SKM-1 treated with dmso at 0.1 percent for 144 hours (cell line): ENCODE measurements around the gene OR2W1.

Source experiments
- DNase-seq: peaks from one replicate; lab custom pipeline; 2025; ENCODE audit not compliant: unreplicated experiment; lab: John Stamatoyannopoulos, UW

The OR2W1 gene

DNA sequence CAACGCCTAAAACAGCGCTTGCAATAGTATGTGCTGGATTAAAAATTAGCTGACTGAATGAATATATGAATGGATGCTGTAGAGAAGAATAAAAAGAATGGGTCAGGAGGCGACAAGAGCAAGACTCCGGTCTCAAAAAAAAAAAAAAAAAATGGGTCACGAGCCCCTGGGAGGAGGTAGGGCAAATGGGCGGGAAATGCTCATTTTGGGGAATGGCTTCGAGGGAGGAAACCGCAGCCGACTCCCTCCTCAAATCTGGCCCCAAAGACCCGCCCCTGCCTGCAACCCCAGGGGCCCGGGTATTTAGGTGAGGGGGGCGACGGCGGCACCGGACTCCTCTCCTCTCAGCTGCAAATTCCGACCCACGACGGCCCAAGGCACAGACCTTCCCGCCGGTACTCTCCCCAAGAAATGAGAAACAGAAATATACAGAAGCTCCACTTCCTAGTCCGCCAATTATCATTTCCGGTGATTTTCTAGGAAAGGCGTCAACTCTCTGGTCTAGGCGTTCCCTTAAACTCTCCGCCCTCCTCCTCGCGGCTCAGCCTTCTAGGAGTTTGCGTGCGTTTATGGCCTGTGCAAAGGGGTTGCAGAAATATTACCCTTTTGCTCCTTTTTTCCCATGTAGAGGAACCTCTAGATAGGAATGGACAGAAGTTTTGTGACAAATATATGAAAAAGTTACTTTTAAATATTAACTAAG is 39.6 kb downstream of the OR2W1 start, which contains the start of gene ZNF311:
TSS of gene ZNF311 (minus strand) at position 133 of the 703 bp plus-strand sequence. CDS start 1,361 bp downstream, outside the sequence.
- DNase-seq, result peak; percentile 83

DNA sequence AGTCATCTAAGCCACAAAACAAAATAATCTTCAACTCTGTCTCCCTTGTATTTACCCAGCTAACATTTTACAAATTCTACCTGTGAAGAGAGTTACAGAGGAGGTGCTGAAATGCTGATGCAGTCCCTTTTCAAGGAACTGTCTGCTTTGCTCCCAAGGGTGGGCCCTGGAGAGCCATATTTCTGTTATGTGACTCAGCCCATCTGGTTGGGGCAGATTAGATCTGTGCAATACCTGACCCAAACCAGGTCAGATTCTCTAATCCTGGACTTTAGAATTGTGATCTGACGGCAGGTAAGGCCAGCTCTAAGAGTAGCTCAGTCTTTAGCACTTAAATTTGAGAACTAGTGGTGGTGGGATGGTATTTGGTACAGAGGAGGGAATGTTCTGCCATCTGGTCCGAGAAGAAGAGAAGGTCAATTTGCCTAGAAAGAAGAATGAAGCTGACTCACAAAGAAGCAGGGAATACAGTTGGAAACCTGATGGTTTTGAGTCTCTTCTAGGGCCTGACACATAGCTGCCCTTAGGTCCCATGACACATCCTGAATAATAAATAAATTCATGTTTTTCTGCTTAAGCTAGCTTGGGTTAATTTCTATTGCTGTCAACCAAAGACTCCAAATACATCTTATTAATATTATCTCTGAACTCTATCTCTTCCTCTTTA is 48.0 kb downstream of the OR2W1 start:
- no peak for DNase-seq

DNA sequence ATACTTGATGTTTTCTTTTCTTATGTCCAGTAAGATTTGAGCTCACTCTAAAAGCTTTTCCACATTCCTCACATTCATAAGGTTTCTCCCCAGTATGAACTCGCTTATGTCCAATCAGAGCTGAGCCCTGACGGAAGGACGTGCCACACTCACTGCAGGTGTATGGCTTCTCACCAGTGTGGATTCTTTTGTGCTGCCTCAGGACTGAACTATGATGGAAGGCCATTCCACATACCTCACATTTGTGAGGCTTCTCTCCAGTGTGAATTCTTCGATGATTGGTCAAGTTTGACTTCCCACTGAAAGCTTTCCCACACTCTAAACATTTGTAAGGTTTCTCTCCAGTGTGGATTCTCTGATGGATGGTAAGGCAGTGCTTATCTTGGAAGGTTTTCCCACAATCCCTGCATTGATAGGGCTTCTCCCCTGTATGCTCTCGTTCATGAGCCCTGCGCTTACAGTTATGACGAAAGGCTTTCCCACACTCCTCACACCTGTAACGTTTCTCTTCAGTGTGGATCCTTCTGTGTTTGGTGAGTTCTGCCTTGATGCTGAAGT is 49.8 kb downstream of the OR2W1 start:
- no peak for DNase-seq
